ENCODE measurements around the gene LDHD. TPM values are rescaled to one million over a fixed set of nuclear protein-coding genes. Genes with fewer than 3 reads are reported as not detected.

Gene LDHD
- 10 to 100 TPM in 8 of 9 donors, 1 to 10 TPM in 1; 2.4 to 46.0 (median 21.6) TPM for total RNA-seq
- 10 to 100 TPM; 11.8 to 18.9 (median 12.1) TPM for polyA plus RNA-seq
- long read RNA-seq, donor 1: 0 reads
- long read RNA-seq, donor 2: 0 reads
- long read RNA-seq, donor 3: 0 reads
- long read RNA-seq, donor 4, transcript LDHD-202 (11 exons, 1,966 nt): minor isoform, 8 of 22 reads
- long read RNA-seq, donor 4, transcript LDHD-201 (11 exons, 2,067 nt): major isoform, 9 of 22 reads
- long read RNA-seq, donor 4, partial matches to known transcripts: 3 of 22 reads
- long read RNA-seq, donor 4, other reads (novel, unspliced or antisense): 2 of 22 reads
- long read RNA-seq, donor 5, transcript LDHD-201 (11 exons, 2,067 nt): minor isoform, 37 of 102 reads
- long read RNA-seq, donor 5, transcript LDHD-202 (11 exons, 1,966 nt): major isoform, 50 of 102 reads
- long read RNA-seq, donor 5, partial matches to known transcripts: 1 of 102 reads
- long read RNA-seq, donor 5, other reads (novel, unspliced or antisense): 14 of 102 reads
- long read RNA-seq, donor 6, transcript LDHD-202 (11 exons, 1,966 nt): major isoform, 7 of 13 reads
- long read RNA-seq, donor 6, partial matches to known transcripts: 2 of 13 reads
- long read RNA-seq, donor 6, other reads (novel, unspliced or antisense): 1 of 13 reads
- long read RNA-seq, donor 7: 0 reads
- long read RNA-seq, donor 8: 0 reads
- long read RNA-seq, donor 9: 0 reads
- long read RNA-seq, donor 10: 0 reads

DNA sequence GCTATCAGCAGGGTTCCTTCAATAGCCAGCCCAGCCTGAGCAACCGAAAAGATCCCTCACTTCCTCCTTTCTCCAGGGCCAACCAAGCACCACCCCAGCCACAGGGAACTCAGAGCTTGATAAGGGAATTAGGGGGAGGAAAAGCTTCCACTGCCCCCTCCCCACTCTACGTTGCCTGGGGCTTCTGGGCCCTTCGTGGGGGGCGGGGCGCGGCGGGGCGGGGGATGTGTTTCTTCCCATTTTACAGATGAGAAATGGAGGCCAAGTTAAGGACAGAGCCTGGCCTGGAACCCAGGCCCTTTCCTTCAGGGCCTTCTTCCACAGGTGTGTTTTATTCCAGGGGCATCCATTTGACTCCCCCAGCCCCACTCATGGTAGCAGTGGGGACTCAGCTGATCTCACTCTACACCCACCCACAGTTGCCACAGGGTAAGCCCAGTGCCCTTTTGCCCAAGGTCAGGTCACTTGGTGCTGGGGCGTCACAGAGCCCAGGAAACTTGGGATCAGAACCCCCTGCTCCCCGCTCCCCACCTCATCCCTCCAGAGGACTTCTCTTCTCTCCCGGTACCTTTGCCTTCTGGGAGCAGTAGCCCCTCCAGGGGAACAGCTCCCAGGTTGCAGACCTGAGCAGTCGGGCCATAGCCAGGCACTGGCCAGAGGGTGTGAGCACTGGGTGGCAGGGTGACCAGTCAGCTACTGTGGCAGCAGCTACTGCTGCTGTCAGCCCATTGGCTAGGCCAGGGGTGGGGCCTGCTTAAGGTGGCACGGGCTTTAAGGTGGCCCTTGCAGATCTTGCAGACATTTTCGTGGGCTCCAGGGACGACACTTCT is at the start of gene LDHD:
Gene LDHD (minus strand): TSS at position 700 of the 830 bp plus-strand sequence. CDS start 60 bp downstream, at position 640.
- 37 to 60% (median 50%) methylated on average over 8 to 15 of the region's 15 CpGs for WGBS, 4 donors
- peak within 1 kb of the TSS in 2 of 5 donors; percentile 52 to 70 for H3K27ac ChIP-seq

GRCh38 chr16:75160386-75160785 is 43.8 kb upstream of the LDHD start:
- TF ChIP-seq CTCF (IDR thresholded peaks at IDR 0.05) (no peak), POLR2A (IDR thresholded peaks at IDR 0.05) (no peak)
- Histone ChIP-seq H3K36me3 (replicated peaks in 1 of 2) (no peaks in the 10 kb centered on the region), H3K4me3 (no peak overlapping the region), H3K9me3 (replicated peaks in 1 of 3) (no peaks in the 10 kb centered on the region), H3K27me3 (no peaks in the 10 kb centered on the region), H3K27ac (no peak overlapping the region), H3K4me1 (replicated peaks in 1 of 2) (no peaks in the 10 kb centered on the region)
- 93 to 100% (median 97%) methylated on average over 1 of the region's 1 CpG for WGBS, 4 donors
- no peak for DNase-seq
- intact Hi-C loops (cut with DNase I): no loop called here

More for the DNA sequence above, at the start of gene LDHD:
- Histone ChIP-seq H3K4me1 (replicated peaks in 1 of 2) (peaks cover 13 to 27% of the 10 kb centered on the region in 2 donors), H3K4me3 (peak within 1 kb of the TSS in 2 of 4 donors; percentile 12 to 65), H3K27me3 (no peaks in the 10 kb centered on the region), H3K36me3 (replicated peaks in 1 of 2) (no peaks in the 10 kb centered on the region), H3K9me3 (replicated peaks in 1 of 3) (no peaks in the 10 kb centered on the region)
- intact Hi-C loops (cut with DNase I): loop anchor here in 1 of 2 donors (10.0 kb wide), 1 partner anchor 301 kb away; no protein-coding TSS in a partner anchor
- peak; percentile 75 to 93 (median 89) for DNase-seq
- peak; percentile 45 to 69 for TF ChIP-seq POLR2A (IDR thresholded peaks at IDR 0.05)
- TF ChIP-seq CTCF (IDR thresholded peaks at IDR 0.05): no peak

- peaks cover 0 to 11% (median 9%) of the 10 kb centered on the region in 3 donors for H3K9me3 ChIP-seq (replicated peaks in 1 of 3)
- DNase-seq: no peak
- no peaks in the 10 kb centered on the region for H3K27me3 ChIP-seq
- H3K4me3 ChIP-seq: no peak overlapping the region
- intact Hi-C loops (cut with DNase I): no loop called here
- no peaks in the 10 kb centered on the region for H3K36me3 ChIP-seq (replicated peaks in 1 of 2)
- TF ChIP-seq CTCF (IDR thresholded peaks at IDR 0.05) (no peak), POLR2A (IDR thresholded peaks at IDR 0.05) (no peak)
- H3K27ac ChIP-seq: no peak overlapping the region
- H3K4me1 ChIP-seq (replicated peaks in 1 of 2): no peaks in the 10 kb centered on the region
Observed at GRCh38 chr16:75152635-75153034, 36.1 kb upstream of the LDHD start.

GRCh38 chr16:75151798-75152197 is 35.2 kb upstream of the LDHD start:
- no peak overlapping the region for H3K27ac ChIP-seq
- no peaks in the 10 kb centered on the region for H3K36me3 ChIP-seq (replicated peaks in 1 of 2)
- DNase-seq: no peak
- intact Hi-C loops (cut with DNase I): no loop called here
- H3K27me3 ChIP-seq: no peaks in the 10 kb centered on the region
- 49 to 78% (median 63%) methylated on average over 2 of the region's 2 CpGs for WGBS, 4 donors
- no peak overlapping the region for H3K4me3 ChIP-seq
- no peaks in the 10 kb centered on the region for H3K4me1 ChIP-seq (replicated peaks in 1 of 2)
- H3K9me3 ChIP-seq (replicated peaks in 1 of 3): peaks cover 0 to 11% (median 9%) of the 10 kb centered on the region in 3 donors
- no peak for TF ChIP-seq CTCF (IDR thresholded peaks at IDR 0.05)
- TF ChIP-seq POLR2A (IDR thresholded peaks at IDR 0.05): no peak
